Osteocyte (in vitro differentiated cells): ENCODE results near the gene NCOA7. TPM values are rescaled to one million over a fixed set of nuclear protein-coding genes. Genes with fewer than 3 reads are reported as not detected.
"Not testable (repeated sequence)": the region's sequence is repeated elsewhere in the genome, so short reads cannot be mapped to it uniquely, and the experiment has no call there.

ENCODE experiments used
- DNase-seq: peaks from one replicate; pipeline ENCODE4 v3.0.0; 2021; ENCODE audit warnings: mixed read lengths; ENCODE audit not compliant: unreplicated experiment; ENCODE audit errors: extremely low spot score
- H3K27ac Mint-ChIP-seq: one replicate; pipeline ENCODE4 v1.8.0; 2021; ENCODE audit warnings: mild to moderate bottlenecking, mixed read lengths; ENCODE audit not compliant: unreplicated experiment
- H3K27me3 Mint-ChIP-seq: one replicate; pipeline ENCODE4 v1.8.0; 2021; ENCODE audit warnings: mixed read lengths; ENCODE audit not compliant: unreplicated experiment
- H3K36me3 Mint-ChIP-seq: one replicate; pipeline ENCODE4 v1.8.0; 2021; ENCODE audit warnings: mixed read lengths; ENCODE audit not compliant: unreplicated experiment
- H3K4me1 Mint-ChIP-seq: one replicate; pipeline ENCODE4 v1.8.0; 2021; ENCODE audit warnings: mixed read lengths; ENCODE audit not compliant: unreplicated experiment
- H3K4me3 Mint-ChIP-seq: one replicate; pipeline ENCODE4 v1.8.0; 2021; ENCODE audit warnings: mild to moderate bottlenecking, moderate library complexity, mixed read lengths; ENCODE audit not compliant: unreplicated experiment
- H3K9me3 Mint-ChIP-seq: one replicate; pipeline ENCODE4 v1.8.0; 2021; ENCODE audit warnings: mixed read lengths; ENCODE audit not compliant: unreplicated experiment
- CTCF ChIP-seq: fragments of 200-600 bp; sonication (generic); IDR thresholded peaks from 2 replicates; pipeline ENCODE4 v1.5.0; 2021; ENCODE audit warnings: antibody characterized with exemption, mild to moderate bottlenecking, moderate library complexity
- total RNA-seq: library from RNA; stranded (reverse); gene quantifications from 2 replicates; pipeline ENCODE4 v1.2.1, GENCODE V29; 2021

Gene NCOA7
- total RNA-seq, 1 donor from 2014 or later: 65.7 TPM

- no peak for DNase-seq
- no peaks in the 10 kb centered on the region for H3K36me3 Mint-ChIP-seq
- no peak overlapping the region for H3K4me3 Mint-ChIP-seq
- H3K4me1 Mint-ChIP-seq: peaks cover 35% of the 10 kb centered on the region
- TF ChIP-seq CTCF: no peak
- no peak overlapping the region for H3K27ac Mint-ChIP-seq
- H3K9me3 Mint-ChIP-seq: no peaks in the 10 kb centered on the region
- H3K27me3 Mint-ChIP-seq: no peaks in the 10 kb centered on the region
These were observed 159.5 kb downstream of the NCOA7 start for GRCh38 chr6:125950293-125950692.

GRCh38 chr6:125950716-125951115, 160.0 kb downstream of the NCOA7 start:
- H3K27ac Mint-ChIP-seq, DNase-seq, H3K36me3 Mint-ChIP-seq, H3K9me3 Mint-ChIP-seq, H3K4me3 Mint-ChIP-seq, H3K27me3 Mint-ChIP-seq: not testable (repeated sequence)
- H3K4me1 Mint-ChIP-seq: peaks cover 31% of the 10 kb centered on the region

DNA sequence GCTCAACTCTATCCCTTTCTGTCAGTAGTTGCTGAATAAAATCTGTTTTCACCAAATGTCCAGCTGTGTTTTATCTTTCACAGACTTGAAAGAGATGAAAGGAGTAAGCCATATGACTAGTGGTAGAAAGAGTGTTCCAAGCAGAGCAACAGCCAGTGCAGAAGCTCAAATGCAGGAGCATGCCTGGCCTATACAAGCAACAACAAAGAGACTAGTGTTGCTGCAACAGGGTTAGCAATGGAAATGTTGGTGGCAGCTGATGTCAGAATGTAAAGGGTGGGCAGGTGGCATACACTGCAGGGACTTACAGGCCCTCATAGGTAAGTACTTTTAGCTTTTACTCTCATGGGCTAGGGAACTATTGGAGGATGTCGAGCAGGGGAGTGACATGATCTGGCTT, 160.6 kb downstream of the NCOA7 start:
- TF ChIP-seq CTCF: no peak
- peaks cover 28% of the 10 kb centered on the region for H3K4me1 Mint-ChIP-seq
- H3K27me3 Mint-ChIP-seq: no peaks in the 10 kb centered on the region
- no peaks in the 10 kb centered on the region for H3K9me3 Mint-ChIP-seq
- no peak overlapping the region for H3K27ac Mint-ChIP-seq
- DNase-seq: no peak
- no peak overlapping the region for H3K4me3 Mint-ChIP-seq
- H3K36me3 Mint-ChIP-seq: no peaks in the 10 kb centered on the region

- Mint-ChIP-seq H3K36me3 (no peaks in the 10 kb centered on the region), H3K27me3 (no peaks in the 10 kb centered on the region), H3K4me3 (no peak overlapping the region), H3K4me1 (peaks cover 12% of the 10 kb centered on the region), H3K9me3 (no peaks in the 10 kb centered on the region), H3K27ac (no peak overlapping the region)
- TF ChIP-seq CTCF: peak; percentile 48
- no peak for DNase-seq
These were observed 162.2 kb downstream of the NCOA7 start for GRCh38 chr6:125952764-125953501.

DNA sequence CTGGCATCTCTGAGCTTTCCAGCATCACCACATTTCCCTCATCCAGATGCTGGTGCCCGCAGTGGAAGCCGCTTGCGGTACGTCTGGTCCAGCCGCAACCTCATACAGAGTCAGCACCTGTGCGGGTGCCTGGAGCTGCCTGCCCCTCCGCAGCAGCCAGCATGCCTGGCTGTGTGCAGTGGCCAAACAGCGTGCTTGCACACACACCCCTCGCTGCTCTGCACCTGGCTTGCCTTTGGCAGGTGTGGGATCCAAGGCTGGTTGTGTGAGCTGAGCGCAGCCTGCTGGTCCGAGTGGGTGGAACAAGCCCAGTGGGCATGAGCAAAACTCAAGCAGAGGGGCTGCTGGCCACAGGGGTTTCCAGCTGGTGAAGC, 162.7 kb downstream of the NCOA7 start:
- Mint-ChIP-seq H3K4me1 (peaks cover 8% of the 10 kb centered on the region), H3K36me3 (no peaks in the 10 kb centered on the region), H3K4me3 (no peak overlapping the region), H3K9me3 (no peaks in the 10 kb centered on the region), H3K27ac (no peak overlapping the region), H3K27me3 (no peaks in the 10 kb centered on the region)
- no peak for DNase-seq
- TF ChIP-seq CTCF: no peak
